SIG-M5 treated with dmso at 0.1 percent for 504 hours (cell line): ENCODE data around the gene PCSK1N.
"Not testable (repeated sequence)": the region's sequence is repeated elsewhere in the genome, so short reads cannot be mapped to it uniquely, and the experiment has no call there.

ENCODE experiments used
- DNase-seq: peaks from one replicate; lab custom pipeline; 2025; ENCODE audit not compliant: unreplicated experiment; lab: John Stamatoyannopoulos, UW

PCSK1N gene

GRCh38 chrX:48824066-48824465 is 11.3 kb downstream of the PCSK1N start:
- no peak for DNase-seq

GRCh38 chrX:48823053-48823452 is 12.4 kb downstream of the PCSK1N start:
- DNase-seq: no peak

GRCh38 chrX:48819394-48819793 is 16.0 kb downstream of the PCSK1N start:
- not testable (repeated sequence) for DNase-seq

GRCh38 chrX:48818866-48819265 is 16.5 kb downstream of the PCSK1N start:
- DNase-seq: no peak

- DNase-seq: no peak
Observed at GRCh38 chrX:48818098-48818497, 17.3 kb downstream of the PCSK1N start.

- DNase-seq: no peak
Observed at GRCh38 chrX:48816014-48816810, 19.2 kb downstream of the PCSK1N start.

- DNase-seq: no peak
Observed at GRCh38 chrX:48815266-48815665, 20.1 kb downstream of the PCSK1N start.

GRCh38 chrX:48814722-48815121 is 20.7 kb downstream of the PCSK1N start:
- no peak for DNase-seq

GRCh38 chrX:48813644-48814043 is 21.8 kb downstream of the PCSK1N start:
- DNase-seq: no peak

GRCh38 chrX:48806081-48806480 is 29.3 kb downstream of the PCSK1N start:
- no peak for DNase-seq

GRCh38 chrX:48802905-48803200 is 32.6 kb downstream of the PCSK1N start:
- DNase-seq: no peak

- peak; percentile 80 for DNase-seq
Observed at GRCh38 chrX:48802089-48802904, 33.1 kb downstream of the PCSK1N start.

GRCh38 chrX:48801280-48802088 is 33.9 kb downstream of the PCSK1N start, which contains the start of gene HDAC6:
Gene HDAC6 (plus strand): TSS chrX:48802067. CDS start chrX:48802693, 626 bp downstream.
- DNase-seq: peak; percentile 94

GRCh38 chrX:48800574-48801279 is 34.7 kb downstream of the PCSK1N start:
- no peak for DNase-seq

- DNase-seq: no peak
Observed at GRCh38 chrX:48798318-48798717, 37.1 kb downstream of the PCSK1N start.

GRCh38 chrX:48794911-48795515 is 40.4 kb downstream of the PCSK1N start:
- no peak for DNase-seq

GRCh38 chrX:48794340-48794910 is 41.0 kb downstream of the PCSK1N start:
- DNase-seq: no peak

- DNase-seq: no peak
Observed at GRCh38 chrX:48793935-48794334, 41.5 kb downstream of the PCSK1N start.

- no peak for DNase-seq
Observed at GRCh38 chrX:48792219-48792618, 43.2 kb downstream of the PCSK1N start.
